ENCODE measurements around the gene DNAJC13.

DNA sequence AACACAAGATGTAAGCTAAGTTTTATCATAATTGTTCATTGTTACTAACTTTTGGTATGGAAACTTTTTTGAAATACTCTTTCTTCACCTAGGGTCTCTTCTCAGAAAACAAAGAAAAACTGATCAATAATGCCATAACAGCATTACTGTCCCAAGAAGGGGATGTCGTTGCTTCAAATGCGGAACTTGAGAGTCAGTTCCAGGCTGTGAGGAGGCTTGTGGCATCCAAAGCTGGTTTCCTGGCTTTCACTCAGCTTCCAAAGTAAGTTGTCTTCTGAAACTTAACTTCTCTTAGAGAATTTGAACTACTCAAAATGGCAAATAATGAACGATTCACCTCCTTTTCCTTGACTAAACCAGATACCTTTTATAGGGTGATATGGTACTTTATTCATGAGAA is 39.3 kb downstream of the DNAJC13 start:
- TF ChIP-seq, protein P1, sequence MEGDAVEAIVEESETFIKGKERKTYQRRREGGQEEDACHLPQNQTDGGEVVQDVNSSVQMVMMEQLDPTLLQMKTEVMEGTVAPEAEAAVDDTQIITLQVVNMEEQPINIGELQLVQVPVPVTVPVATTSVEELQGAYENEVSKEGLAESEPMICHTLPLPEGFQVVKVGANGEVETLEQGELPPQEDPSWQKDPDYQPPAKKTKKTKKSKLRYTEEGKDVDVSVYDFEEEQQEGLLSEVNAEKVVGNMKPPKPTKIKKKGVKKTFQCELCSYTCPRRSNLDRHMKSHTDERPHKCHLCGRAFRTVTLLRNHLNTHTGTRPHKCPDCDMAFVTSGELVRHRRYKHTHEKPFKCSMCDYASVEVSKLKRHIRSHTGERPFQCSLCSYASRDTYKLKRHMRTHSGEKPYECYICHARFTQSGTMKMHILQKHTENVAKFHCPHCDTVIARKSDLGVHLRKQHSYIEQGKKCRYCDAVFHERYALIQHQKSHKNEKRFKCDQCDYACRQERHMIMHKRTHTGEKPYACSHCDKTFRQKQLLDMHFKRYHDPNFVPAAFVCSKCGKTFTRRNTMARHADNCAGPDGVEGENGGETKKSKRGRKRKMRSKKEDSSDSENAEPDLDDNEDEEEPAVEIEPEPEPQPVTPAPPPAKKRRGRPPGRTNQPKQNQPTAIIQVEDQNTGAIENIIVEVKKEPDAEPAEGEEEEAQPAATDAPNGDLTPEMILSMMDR (IDR thresholded peaks at IDR 0.05) = no peak
- no peak for TF ChIP-seq POLR2A (IDR thresholded peaks at IDR 0.05; ENCODE audit: low read length)
- TF ChIP-seq SREBF2 (IDR thresholded peaks at IDR 0.05) = no peak
- no peak for TF ChIP-seq PHF8 (IDR thresholded peaks at IDR 0.05; ENCODE audit: borderline replicate concordance, low read depth)
- no peak for TF ChIP-seq RCOR1 (IDR thresholded peaks at IDR 0.05; ENCODE audit: low read depth, low read length)
- TF ChIP-seq, protein P2, sequence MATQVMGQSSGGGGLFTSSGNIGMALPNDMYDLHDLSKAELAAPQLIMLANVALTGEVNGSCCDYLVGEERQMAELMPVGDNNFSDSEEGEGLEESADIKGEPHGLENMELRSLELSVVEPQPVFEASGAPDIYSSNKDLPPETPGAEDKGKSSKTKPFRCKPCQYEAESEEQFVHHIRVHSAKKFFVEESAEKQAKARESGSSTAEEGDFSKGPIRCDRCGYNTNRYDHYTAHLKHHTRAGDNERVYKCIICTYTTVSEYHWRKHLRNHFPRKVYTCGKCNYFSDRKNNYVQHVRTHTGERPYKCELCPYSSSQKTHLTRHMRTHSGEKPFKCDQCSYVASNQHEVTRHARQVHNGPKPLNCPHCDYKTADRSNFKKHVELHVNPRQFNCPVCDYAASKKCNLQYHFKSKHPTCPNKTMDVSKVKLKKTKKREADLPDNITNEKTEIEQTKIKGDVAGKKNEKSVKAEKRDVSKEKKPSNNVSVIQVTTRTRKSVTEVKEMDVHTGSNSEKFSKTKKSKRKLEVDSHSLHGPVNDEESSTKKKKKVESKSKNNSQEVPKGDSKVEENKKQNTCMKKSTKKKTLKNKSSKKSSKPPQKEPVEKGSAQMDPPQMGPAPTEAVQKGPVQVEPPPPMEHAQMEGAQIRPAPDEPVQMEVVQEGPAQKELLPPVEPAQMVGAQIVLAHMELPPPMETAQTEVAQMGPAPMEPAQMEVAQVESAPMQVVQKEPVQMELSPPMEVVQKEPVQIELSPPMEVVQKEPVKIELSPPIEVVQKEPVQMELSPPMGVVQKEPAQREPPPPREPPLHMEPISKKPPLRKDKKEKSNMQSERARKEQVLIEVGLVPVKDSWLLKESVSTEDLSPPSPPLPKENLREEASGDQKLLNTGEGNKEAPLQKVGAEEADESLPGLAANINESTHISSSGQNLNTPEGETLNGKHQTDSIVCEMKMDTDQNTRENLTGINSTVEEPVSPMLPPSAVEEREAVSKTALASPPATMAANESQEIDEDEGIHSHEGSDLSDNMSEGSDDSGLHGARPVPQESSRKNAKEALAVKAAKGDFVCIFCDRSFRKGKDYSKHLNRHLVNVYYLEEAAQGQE (IDR thresholded peaks at IDR 0.05) = no peak
- TF ChIP-seq, protein P3, sequence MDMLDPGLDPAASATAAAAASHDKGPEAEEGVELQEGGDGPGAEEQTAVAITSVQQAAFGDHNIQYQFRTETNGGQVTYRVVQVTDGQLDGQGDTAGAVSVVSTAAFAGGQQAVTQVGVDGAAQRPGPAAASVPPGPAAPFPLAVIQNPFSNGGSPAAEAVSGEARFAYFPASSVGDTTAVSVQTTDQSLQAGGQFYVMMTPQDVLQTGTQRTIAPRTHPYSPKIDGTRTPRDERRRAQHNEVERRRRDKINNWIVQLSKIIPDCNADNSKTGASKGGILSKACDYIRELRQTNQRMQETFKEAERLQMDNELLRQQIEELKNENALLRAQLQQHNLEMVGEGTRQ (IDR thresholded peaks at IDR 0.05) = no peak
- TF ChIP-seq RFX5 (IDR thresholded peaks at IDR 0.05) = no peak
- no peak for TF ChIP-seq MAFK (IDR thresholded peaks at IDR 0.05; ENCODE audit: partially characterized antibody)
